HL-60 (cell line): ENCODE measurements around the gene OTUD6A.

Experiments used
- DNase-seq, 2 experiments: peaks; one replicate each; pipeline ENCODE4 v3.0.0-alpha.2; 2010 to 2020; ENCODE audit warnings: low read depth in 1 of 2, low spot score in 1 of 2
- H3K27ac ChIP-seq: fragments of 250-450 bp; sonication (Bioruptor Pico); replicated peaks from 2 replicates; pipeline ENCODE4 v1.5.1; 2020; ENCODE audit warnings: mild to moderate bottlenecking, moderate library complexity
- H3K27me3 ChIP-seq: fragments of 250-450 bp; sonication (Bioruptor Pico); 2 replicates; pipeline ENCODE4 v1.5.1; 2021; ENCODE audit warnings: mild to moderate bottlenecking, moderate library complexity; ENCODE audit not compliant: insufficient read depth, poor library complexity, severe bottlenecking
- H3K4me3 ChIP-seq: replicated peaks from 2 replicates; pipeline ENCODE4 v1.5.1; 2011; ENCODE audit warnings: mild to moderate bottlenecking, control low read depth, low read length; ENCODE audit not compliant: insufficient read depth
- GABPA ChIP-seq: IDR thresholded peaks from 2 replicates; pipeline ENCODE4 v1.6.1; 2012; ENCODE audit warnings: low read depth
- POLR2AphosphoS5 ChIP-seq: IDR thresholded peaks from 2 replicates; pipeline ENCODE4 v1.6.1; 2012; ENCODE audit warnings: low read depth
- REST ChIP-seq: IDR thresholded peaks from 2 replicates; pipeline ENCODE4 v1.6.1; 2012; ENCODE audit warnings: low read depth; ENCODE audit not compliant: insufficient replicate concordance
- SPI1 ChIP-seq: IDR thresholded peaks from 2 replicates; pipeline ENCODE4 v1.6.1; 2012; ENCODE audit warnings: low read depth, mild to moderate bottlenecking, borderline replicate concordance
- TF ChIP-seq, protein P1 (sequence below): IDR thresholded peaks from one replicate; pipeline ENCODE4 v1.5.1; 2011; ENCODE audit warnings: low read length, control low read depth, inconsistent platforms; ENCODE audit not compliant: insufficient read depth

The OTUD6A gene

DNA sequence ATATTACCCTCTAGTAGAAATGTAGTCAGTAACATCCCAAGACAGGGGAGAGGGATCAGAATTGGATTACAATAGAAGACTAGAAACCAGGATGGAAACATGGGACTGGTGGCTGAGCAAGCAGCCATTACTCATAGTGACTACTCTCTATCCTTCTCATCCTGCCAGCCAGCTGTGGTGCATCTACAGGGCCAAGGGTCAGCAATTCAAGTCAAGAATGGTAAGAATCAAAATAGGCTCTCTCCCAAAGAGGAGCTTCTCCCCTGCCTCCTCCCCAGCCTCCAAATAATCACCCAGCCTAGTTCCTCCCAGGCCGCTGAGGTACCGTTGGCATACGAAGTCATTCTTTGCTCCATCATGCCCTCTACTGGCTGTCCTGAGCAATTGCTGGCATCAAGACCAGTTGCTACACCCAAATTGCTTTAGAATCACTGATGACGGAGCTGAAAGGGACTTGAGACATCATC lies 31.9 kb upstream of the OTUD6A start:
- Histone ChIP-seq H3K27me3 (no peaks in the 10 kb centered on the region), H3K27ac (no peak overlapping the region), H3K4me3 (no peak overlapping the region)
- DNase-seq, result peak; percentile 26 to 61
- TF ChIP-seq SPI1, result no peak
- TF ChIP-seq, protein P1, sequence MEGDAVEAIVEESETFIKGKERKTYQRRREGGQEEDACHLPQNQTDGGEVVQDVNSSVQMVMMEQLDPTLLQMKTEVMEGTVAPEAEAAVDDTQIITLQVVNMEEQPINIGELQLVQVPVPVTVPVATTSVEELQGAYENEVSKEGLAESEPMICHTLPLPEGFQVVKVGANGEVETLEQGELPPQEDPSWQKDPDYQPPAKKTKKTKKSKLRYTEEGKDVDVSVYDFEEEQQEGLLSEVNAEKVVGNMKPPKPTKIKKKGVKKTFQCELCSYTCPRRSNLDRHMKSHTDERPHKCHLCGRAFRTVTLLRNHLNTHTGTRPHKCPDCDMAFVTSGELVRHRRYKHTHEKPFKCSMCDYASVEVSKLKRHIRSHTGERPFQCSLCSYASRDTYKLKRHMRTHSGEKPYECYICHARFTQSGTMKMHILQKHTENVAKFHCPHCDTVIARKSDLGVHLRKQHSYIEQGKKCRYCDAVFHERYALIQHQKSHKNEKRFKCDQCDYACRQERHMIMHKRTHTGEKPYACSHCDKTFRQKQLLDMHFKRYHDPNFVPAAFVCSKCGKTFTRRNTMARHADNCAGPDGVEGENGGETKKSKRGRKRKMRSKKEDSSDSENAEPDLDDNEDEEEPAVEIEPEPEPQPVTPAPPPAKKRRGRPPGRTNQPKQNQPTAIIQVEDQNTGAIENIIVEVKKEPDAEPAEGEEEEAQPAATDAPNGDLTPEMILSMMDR, result peak; percentile 52

DNA sequence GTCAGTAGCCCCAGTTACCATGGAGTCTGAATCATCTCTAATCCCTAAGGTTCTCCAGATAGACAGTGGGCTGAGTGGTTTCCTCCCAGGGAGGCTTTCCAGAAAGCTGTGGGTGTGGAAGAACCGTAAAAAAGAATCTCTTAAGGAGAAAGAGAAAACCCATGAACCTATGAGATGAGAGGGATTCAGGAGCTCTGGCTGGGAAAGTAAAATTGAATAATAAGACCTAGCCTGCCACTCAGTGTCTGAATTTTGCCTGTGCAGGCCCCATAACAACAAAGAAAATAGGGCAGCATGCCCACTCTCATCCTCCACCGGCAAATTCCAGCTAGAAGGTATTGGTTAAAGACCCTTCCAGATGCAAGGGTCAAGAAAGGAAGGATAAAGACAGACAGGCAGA lies 29.5 kb upstream of the OTUD6A start:
- TF ChIP-seq, protein P1, result no peak
- TF ChIP-seq SPI1, result no peak
- Histone ChIP-seq H3K4me3 (no peak overlapping the region), H3K27ac (no peak overlapping the region), H3K27me3 (no peaks in the 10 kb centered on the region)
- DNase-seq, result no peak

DNA sequence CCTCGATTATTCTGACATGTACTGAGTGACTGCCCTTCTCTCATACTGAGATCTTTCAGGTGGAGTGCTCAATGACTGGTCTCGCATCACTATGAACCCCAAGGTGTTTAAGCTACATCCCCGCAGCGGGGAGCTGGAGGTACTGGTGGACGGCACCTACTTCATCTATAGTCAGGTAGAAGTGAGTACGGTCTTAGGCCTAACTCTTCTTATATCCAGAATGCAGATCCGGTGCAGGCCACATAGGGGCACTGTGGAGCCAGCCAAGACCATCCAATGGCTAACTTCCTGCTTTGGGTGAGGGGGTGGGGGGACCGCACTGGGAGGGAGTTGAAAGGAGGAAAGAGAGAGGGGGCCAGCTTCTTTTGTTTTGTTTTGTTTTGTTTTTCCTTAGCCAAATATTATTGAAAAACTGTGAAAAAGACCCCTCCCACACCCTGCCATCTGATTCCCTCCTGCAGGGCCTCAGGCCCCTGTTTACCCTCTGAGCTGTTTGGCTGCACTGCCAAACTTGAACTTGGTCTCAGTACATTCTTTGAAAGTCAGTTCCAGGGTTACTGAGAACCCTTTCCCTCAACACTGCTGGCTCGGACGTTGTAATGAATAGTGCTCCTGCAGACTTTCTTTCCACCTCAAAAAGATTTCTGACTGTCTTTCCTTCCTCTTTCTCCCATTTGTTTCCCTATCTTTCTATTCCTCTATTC lies 28.8 kb upstream of the OTUD6A start:
- TF ChIP-seq, protein P1, result no peak
- TF ChIP-seq GABPA, result no peak
- no peak for TF ChIP-seq REST
- TF ChIP-seq SPI1, result no peak
- no peak for TF ChIP-seq POLR2AphosphoS5
- H3K4me3 ChIP-seq, result no peak overlapping the region
- no peaks in the 10 kb centered on the region for H3K27me3 ChIP-seq
- peak in 1 of 2 experiments; percentile 47 for DNase-seq
- no peak overlapping the region for H3K27ac ChIP-seq

- H3K4me3 ChIP-seq, result no peak overlapping the region
Measured at GRCh38 chrX:70034646-70035045, 27.6 kb upstream of the OTUD6A start.

More at GRCh38 chrX:70034646-70035045, 27.6 kb upstream of the OTUD6A start:
- DNase-seq, result no peak
- no peaks in the 10 kb centered on the region for H3K27me3 ChIP-seq
- no peak for TF ChIP-seq SPI1
- TF ChIP-seq, protein P1, result no peak
- no peak for TF ChIP-seq REST
- no peak for TF ChIP-seq GABPA
- TF ChIP-seq POLR2AphosphoS5, result no peak
- no peak overlapping the region for H3K27ac ChIP-seq
